Breast epithelium (tissue), 4 donors: ENCODE results near the gene FAM204A. TPM values are rescaled to one million over a fixed set of nuclear protein-coding genes. Genes with fewer than 3 reads are reported as not detected.

Experiments used
- DNase-seq, 2 donors: peaks; one replicate each; pipeline ENCODE4 v3.0.0-alpha.2; 2019; ENCODE audit warnings: low spot score in 2 of 2
- H3K27ac ChIP-seq, 2 donors: fragments of 200-600 bp; sonication (generic) in 1 of 2; one replicate each; pipeline ENCODE4 v1.5.1; 2016 to 2019; ENCODE audit warnings: mild to moderate bottlenecking in 1 of 2
- H3K27me3 ChIP-seq, 2 donors: fragments of 200-600 bp; sonication (generic) in 1 of 2; one replicate each; pipeline versions ENCODE4 v1.5.1 to v1.6.0; 2017 to 2019; ENCODE audit warnings: control low read depth in 1 of 2, mild to moderate bottlenecking in 1 of 2
- H3K36me3 ChIP-seq: fragments of 200-600 bp; one replicate; pipeline ENCODE4 v1.5.1; 2019
- H3K4me1 ChIP-seq, 2 donors: fragments of 200-600 bp; sonication (generic); one replicate each; pipeline ENCODE4 v1.5.1; 2016 to 2019; ENCODE audit warnings: control low read depth in 1 of 2
- H3K4me3 ChIP-seq, 3 donors: fragments of 200-600 bp; sonication (generic); 1 replicate in 2 of 3; 2 replicates in 1 of 3; pipeline ENCODE4 v1.5.1; 2016 to 2019; ENCODE audit warnings: mild to moderate bottlenecking in 3 of 3, moderate library complexity in 2 of 3
- H3K9me3 ChIP-seq, 2 donors: fragments of 200-600 bp; sonication (generic) in 1 of 2; one replicate each; pipeline ENCODE4 v1.5.1; 2016 to 2019; ENCODE audit warnings: control low read depth in 1 of 2
- POLR2A ChIP-seq: fragments of 450-650 bp; IDR thresholded peaks from one replicate; pipeline ENCODE4 v1.6.1; 2016; ENCODE audit warnings: antibody characterized with exemption, mild to moderate bottlenecking, moderate library complexity
- POLR2AphosphoS5 ChIP-seq, 3 donors: sonication (generic); formaldehyde crosslinking; IDR thresholded peaks; one replicate each; pipeline ENCODE4 v1.6.1; 2017; ENCODE audit warnings: antibody characterized with exemption in 3 of 3
- intact Hi-C: fragments of 100-400 bp; cut with DNase I; formaldehyde crosslinking; loops from one replicate; pipeline ENCODE4 v1.15.1; 2023; ENCODE audit warnings: low total_unique reads
- total RNA-seq, 3 donors: library from RNA; depleted of rRNA; stranded (reverse); fragments of >200 nt; gene quantifications; one replicate each; pipeline ENCODE4 v1.1.0, GENCODE V29; 2016
- TF ChIP-seq, protein P1 (sequence below), 3 donors: fragments of 450-650 bp; IDR thresholded peaks; one replicate each; pipeline ENCODE4 v1.5.1; 2016 to 2017; ENCODE audit warnings: antibody characterized with exemption in 3 of 3, mild to moderate bottlenecking in 3 of 3, moderate library complexity in 3 of 3

The FAM204A gene
- total RNA-seq, 3 donors from 2014 or later: 28.2 to 71.4 (median 59.6) TPM

DNA sequence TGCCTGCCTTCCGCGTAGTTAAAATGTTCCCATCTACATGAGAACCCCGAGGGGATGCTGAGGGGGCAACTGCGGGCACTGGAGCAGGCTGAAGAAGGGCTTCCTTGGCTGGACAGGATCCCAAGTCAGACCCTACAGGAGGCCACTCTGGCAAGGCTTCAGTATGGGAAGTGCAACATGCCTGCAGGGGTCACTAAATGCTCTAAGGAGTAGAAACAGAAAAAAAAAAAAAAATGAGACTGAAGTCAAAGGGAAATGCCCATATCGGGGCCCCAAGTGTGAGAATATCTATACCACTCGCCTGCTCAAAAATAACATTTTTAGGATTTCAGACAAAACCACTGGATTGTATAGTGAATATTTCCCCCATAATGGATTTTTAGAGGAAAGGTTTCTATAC lies 33.5 kb downstream of the FAM204A start:
- Histone ChIP-seq H3K36me3 (no peaks in the 10 kb centered on the region), H3K4me3 (no peak overlapping the region), H3K27me3 (no peaks in the 10 kb centered on the region), H3K27ac (no peak overlapping the region), H3K4me1 (no peaks in the 10 kb centered on the region), H3K9me3 (no peaks in the 10 kb centered on the region)
- no peak for DNase-seq
- intact Hi-C loops: no loop called here
- no peak for TF ChIP-seq POLR2A
- no peak for TF ChIP-seq POLR2AphosphoS5 (IDR thresholded peaks at IDR 0.05)
- TF ChIP-seq, protein P1, sequence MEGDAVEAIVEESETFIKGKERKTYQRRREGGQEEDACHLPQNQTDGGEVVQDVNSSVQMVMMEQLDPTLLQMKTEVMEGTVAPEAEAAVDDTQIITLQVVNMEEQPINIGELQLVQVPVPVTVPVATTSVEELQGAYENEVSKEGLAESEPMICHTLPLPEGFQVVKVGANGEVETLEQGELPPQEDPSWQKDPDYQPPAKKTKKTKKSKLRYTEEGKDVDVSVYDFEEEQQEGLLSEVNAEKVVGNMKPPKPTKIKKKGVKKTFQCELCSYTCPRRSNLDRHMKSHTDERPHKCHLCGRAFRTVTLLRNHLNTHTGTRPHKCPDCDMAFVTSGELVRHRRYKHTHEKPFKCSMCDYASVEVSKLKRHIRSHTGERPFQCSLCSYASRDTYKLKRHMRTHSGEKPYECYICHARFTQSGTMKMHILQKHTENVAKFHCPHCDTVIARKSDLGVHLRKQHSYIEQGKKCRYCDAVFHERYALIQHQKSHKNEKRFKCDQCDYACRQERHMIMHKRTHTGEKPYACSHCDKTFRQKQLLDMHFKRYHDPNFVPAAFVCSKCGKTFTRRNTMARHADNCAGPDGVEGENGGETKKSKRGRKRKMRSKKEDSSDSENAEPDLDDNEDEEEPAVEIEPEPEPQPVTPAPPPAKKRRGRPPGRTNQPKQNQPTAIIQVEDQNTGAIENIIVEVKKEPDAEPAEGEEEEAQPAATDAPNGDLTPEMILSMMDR (IDR thresholded peaks at IDR 0.05): no peak

DNA sequence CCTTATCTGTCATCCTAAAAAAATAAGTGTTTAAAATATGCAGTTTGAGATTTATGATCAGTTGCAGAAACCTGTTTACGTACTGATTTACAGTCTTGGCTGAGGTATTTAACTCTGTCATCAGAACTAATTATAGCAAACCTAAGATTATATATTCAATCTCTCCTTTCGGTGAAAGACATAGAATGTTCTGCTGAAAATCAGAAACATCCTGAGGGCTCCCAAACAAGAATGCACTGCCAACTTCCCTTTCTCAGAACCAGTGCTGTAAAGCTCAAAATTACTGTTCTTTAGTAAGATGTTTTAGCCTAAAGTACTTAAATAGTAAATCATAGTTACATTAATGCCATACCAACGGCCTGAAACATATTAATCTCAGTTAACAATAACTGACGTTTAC lies 34.3 kb downstream of the FAM204A start:
- Histone ChIP-seq H3K27ac (no peak overlapping the region), H3K4me1 (no peaks in the 10 kb centered on the region)

DNA sequence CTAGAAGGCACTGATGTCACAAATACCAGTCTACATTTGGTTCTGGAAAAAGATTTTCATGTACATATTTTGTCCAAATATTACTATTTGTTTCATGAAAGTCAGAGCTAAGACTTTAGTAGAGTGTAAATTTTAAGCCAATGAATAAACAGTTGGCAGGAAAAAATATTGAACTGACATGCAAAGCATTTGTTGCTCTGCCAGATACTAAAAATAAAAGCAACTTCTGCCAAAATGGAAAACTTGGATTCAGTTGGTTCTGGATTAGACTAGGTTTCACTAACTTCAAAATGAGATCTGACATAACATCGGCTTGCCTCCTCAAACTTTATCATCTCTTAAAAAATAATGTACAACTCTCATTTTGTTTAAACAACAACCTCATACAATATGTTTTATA lies 34.9 kb downstream of the FAM204A start:
- no peaks in the 10 kb centered on the region for H3K4me1 ChIP-seq
- H3K27me3 ChIP-seq: no peaks in the 10 kb centered on the region
- intact Hi-C loops: no loop called here
- TF ChIP-seq, protein P1 (IDR thresholded peaks at IDR 0.05): no peak
- TF ChIP-seq POLR2AphosphoS5 (IDR thresholded peaks at IDR 0.05) (no peak), POLR2A (no peak)
- no peak overlapping the region for H3K4me3 ChIP-seq
- DNase-seq: no peak
- no peak overlapping the region for H3K27ac ChIP-seq
- no peaks in the 10 kb centered on the region for H3K36me3 ChIP-seq
- no peaks in the 10 kb centered on the region for H3K9me3 ChIP-seq

More for the DNA sequence above, 34.3 kb downstream of the FAM204A start:
- Histone ChIP-seq H3K9me3 (no peaks in the 10 kb centered on the region), H3K4me3 (no peak overlapping the region), H3K36me3 (no peaks in the 10 kb centered on the region), H3K27me3 (no peaks in the 10 kb centered on the region)
- intact Hi-C loops: no loop called here
- TF ChIP-seq, protein P1 (IDR thresholded peaks at IDR 0.05): no peak
- TF ChIP-seq POLR2AphosphoS5 (IDR thresholded peaks at IDR 0.05) (no peak), POLR2A (no peak)
- DNase-seq: no peak

DNA sequence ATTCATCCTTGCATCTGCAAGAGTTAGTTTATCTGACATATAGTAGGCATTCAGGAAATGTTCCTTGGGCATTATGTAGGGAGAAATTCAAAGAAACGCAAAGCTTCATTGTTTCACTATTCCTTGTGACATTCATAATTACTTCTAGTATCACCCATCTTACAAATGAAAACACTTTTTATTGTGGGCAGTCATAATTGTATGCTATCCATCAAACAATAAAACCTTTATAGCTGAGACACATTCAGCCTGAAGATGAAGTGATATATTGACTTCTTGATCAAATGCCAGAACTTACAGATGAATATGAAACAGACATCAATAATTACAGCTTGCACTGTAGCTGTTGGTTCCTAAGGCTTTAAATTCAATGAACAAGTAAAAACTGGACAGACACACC lies 36.4 kb downstream of the FAM204A start:
- H3K27ac ChIP-seq: no peak overlapping the region
- H3K9me3 ChIP-seq: no peaks in the 10 kb centered on the region
- DNase-seq: no peak

DNA sequence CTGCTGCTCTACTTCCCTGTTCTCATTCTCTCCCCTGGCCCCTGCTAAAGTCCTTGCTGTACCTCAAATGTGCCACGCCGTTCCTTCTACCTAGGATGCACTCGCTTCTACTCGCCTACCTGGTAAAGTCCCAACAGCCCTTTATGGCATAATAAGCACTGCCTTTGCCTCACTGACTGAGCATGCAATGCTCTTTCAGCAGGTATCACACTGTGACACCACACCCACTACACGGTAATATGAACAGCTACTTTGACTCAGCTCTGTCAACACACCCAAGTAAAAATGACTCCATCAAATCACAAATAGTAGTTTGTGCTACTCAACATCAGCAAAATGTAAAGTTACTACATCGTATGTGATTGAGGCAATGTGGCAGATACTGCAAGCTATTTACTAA lies 37.6 kb downstream of the FAM204A start:
- no peak for DNase-seq
- intact Hi-C loops: loop anchor here (5.0 kb wide), 1 partner anchor 1218 kb away; no protein-coding TSS in a partner anchor
- Histone ChIP-seq H3K4me1 (no peaks in the 10 kb centered on the region), H3K27me3 (no peaks in the 10 kb centered on the region), H3K36me3 (no peaks in the 10 kb centered on the region), H3K27ac (no peak overlapping the region), H3K4me3 (no peak overlapping the region), H3K9me3 (no peaks in the 10 kb centered on the region)
- TF ChIP-seq POLR2A: no peak
- TF ChIP-seq, protein P1 (IDR thresholded peaks at IDR 0.05): no peak
- no peak for TF ChIP-seq POLR2AphosphoS5 (IDR thresholded peaks at IDR 0.05)

More for the DNA sequence above, 36.4 kb downstream of the FAM204A start:
- no peaks in the 10 kb centered on the region for H3K4me1 ChIP-seq
- no peak overlapping the region for H3K4me3 ChIP-seq
- H3K36me3 ChIP-seq: no peaks in the 10 kb centered on the region
- intact Hi-C loops: no loop called here
- TF ChIP-seq, protein P1 (IDR thresholded peaks at IDR 0.05): no peak
- TF ChIP-seq POLR2A (no peak), POLR2AphosphoS5 (IDR thresholded peaks at IDR 0.05) (no peak)
- H3K27me3 ChIP-seq: no peaks in the 10 kb centered on the region
